ENCODE results near the gene OR7G2. TPM values are rescaled to one million over a fixed set of nuclear protein-coding genes. Genes with fewer than 3 reads are reported as not detected.

OR7G2 gene
- total and polyA plus RNA-seq, 9 of the 15 experiments (the other 6 are each of a cell fraction or from before 2014, with no cell fraction given), result 0.20 TPM; not detected in 8

GRCh38 chr19:9078651-9079050, 28.6 kb downstream of the OR7G2 start:
- 30% methylated on average over 4 of the region's 4 CpGs for WGBS (ENCODE audit: insufficient coverage, low coverage, missing lambda C conversion rate)
- no peaks in the 10 kb centered on the region for H3K9me3 ChIP-seq (replicated peaks; ENCODE audit: control insufficient read depth, insufficient read depth, low read depth, low read length)
- in situ Hi-C loops (cut with MboI) (loop anchor here (5.0 to 25.0 kb wide), 2 partner anchors 316 to 436 kb away; no protein-coding TSS in a partner anchor), intact Hi-C loops (cut with micrococcal nuclease) (no loop called here)
- no peak for FAIRE-seq
- no peaks in the 10 kb centered on the region for H3K27me3 ChIP-seq (ENCODE audit: control insufficient read depth in 2 of 2, insufficient read depth in 2 of 2, low read length in 2 of 2)
- no peak overlapping the region for H3K27ac ChIP-seq (ENCODE audit: extremely low read depth, low read depth, low read length)
- ChIA-PET CTCF (ENCODE audit: low intra/inter-chr PET ratio) (no interaction called here), POLR2A (no interaction called here)
- BruUV-seq (replicated peaks), result no TSS peak
- no peak overlapping the region for H2AFZ ChIP-seq (ENCODE audit: low read depth, low read length)
- DNase-seq (ENCODE audit: extremely low read depth in 1 of 4, low spot score in 3 of 4), result no peak
- H3K9ac ChIP-seq (ENCODE audit: insufficient read depth in 1 of 2, low read depth in 2 of 2, low read length in 2 of 2), result no peak overlapping the region
- no peak overlapping the region for H3K4me2 ChIP-seq (ENCODE audit: insufficient read depth, low read length)
- H3K4me1 ChIP-seq (replicated peaks in 1 of 2; ENCODE audit: control insufficient read depth in 2 of 2, insufficient read depth in 2 of 2, low read length in 2 of 2), result peaks cover 12 to 17% of the 10 kb centered on the region in 2 experiments; a peak in 4 of 5 replicates
- no peak overlapping the region for H3K4me3 ChIP-seq
- ATAC-seq, result no peak
- H3K9me1 ChIP-seq (ENCODE audit: control insufficient read depth, insufficient read depth, low read length), result peaks cover 3% of the 10 kb centered on the region
- H3K36me3 ChIP-seq (ENCODE audit: control insufficient read depth, insufficient read depth, low read length), result no peaks in the 10 kb centered on the region
- H4K20me1 ChIP-seq (replicated peaks; ENCODE audit: control insufficient read depth, insufficient read depth, low read length), result 0 out of 2 replicates have a peak, but pooled peaks cover 7% of the 10 kb centered on the region
- H3K79me2 ChIP-seq (ENCODE audit: control insufficient read depth, insufficient read depth, low read length), result no peaks in the 10 kb centered on the region
- TF ChIP-seq BDP1 (IDR thresholded peaks at IDR 0.05; ENCODE audit: insufficient read depth, insufficient read length), result no peak
- no peak for TF ChIP-seq ZNF766 (CRISPR knock-in tag; conservative IDR thresholded peaks at IDR 0.05)
- TF ChIP-seq NFYB (IDR thresholded peaks at IDR 0.05; ENCODE audit: extremely low read depth, insufficient read length), result no peak
- TF ChIP-seq ETV1 (tag; conservative IDR thresholded peaks at IDR 0.05; ENCODE audit: low read depth), result no peak
- no peak for TF ChIP-seq BHLHE40 (IDR thresholded peaks at IDR 0.05; ENCODE audit: low read length)
- TF ChIP-seq DNMT1 (IDR thresholded peaks at IDR 0.05), result no peak
- TF ChIP-seq DACH1 (IDR thresholded peaks at IDR 0.05; ENCODE audit: partially characterized antibody), result no peak
- TF ChIP-seq SMAD3 (CRISPR knock-in tag; conservative IDR thresholded peaks at IDR 0.05), result no peak
- no peak for TF ChIP-seq MCM5 (IDR thresholded peaks at IDR 0.05; ENCODE audit: low read depth)
- TF ChIP-seq CEBPG (CRISPR knock-in tag; IDR thresholded peaks at IDR 0.05), result no peak
- TF ChIP-seq CEBPG (tag; conservative IDR thresholded peaks at IDR 0.05 in 1 of 2, IDR thresholded peaks at IDR 0.05 in 1 of 2), result no peak
- no peak for TF ChIP-seq PRPF4 (IDR thresholded peaks at IDR 0.05; ENCODE audit: insufficient read depth, low read depth, low read length, poor library complexity, severe bottlenecking)
- no peak for TF ChIP-seq CREM (IDR thresholded peaks at IDR 0.05; ENCODE audit: low read depth)
- no peak for TF ChIP-seq IRF1 (CRISPR knock-in tag; IDR thresholded peaks at IDR 0.05; ENCODE audit: borderline replicate concordance)
- no peak for TF ChIP-seq HDAC8 (tag; IDR thresholded peaks at IDR 0.05)
- no peak for TF ChIP-seq ERF (CRISPR knock-in tag; IDR thresholded peaks at IDR 0.05)

All from K562 (cell line).